ENCODE data around the gene ITPR3.

The ITPR3 gene

DNA sequence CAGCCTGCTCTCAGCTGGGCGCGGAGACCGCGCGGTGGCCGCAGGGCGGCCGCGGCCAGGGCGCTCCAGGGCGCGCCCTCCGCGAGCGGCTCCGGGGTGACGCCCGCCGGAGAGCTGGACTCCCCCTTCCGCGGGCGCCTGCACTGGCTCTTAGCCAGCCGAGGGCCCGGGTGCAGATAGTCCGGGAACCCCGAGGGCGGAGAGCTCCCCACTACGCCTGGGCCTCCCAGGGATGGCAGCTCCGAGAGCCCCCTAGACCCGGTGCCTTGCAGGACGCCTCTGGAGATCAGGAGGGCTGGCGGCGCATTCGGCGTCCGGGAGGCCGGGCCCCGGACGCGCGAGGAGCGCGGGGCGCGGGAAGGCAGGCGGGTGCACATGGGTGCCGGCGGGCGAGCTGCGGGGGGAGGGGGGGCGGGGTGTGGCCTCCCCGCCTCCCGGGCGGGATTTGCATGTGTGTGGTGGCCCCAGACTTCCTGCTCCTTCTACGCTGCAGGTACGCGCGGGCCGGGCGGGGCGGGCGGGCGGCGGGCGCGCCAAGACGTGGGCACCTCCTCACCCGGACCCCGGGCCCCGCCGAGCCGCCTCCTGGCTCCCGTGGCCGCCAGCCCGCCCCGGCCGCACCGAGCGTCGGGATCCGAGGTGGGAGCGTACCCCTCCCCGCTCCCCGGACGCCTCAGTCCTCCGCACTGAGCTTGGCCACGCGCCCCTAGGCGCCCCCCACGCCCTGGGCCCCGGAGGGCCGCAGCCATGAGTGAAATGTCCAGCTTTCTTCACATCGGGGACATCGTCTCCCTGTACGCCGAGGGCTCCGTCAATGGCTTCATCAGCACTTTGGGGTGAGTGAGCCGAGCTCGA is at the start of gene ITPR3:
TSS of gene ITPR3 (plus strand) at position 467 of the 855 bp plus-strand sequence. CDS start at position 748, 281 bp downstream.
- peak; percentile 48 to 59 for DNase-seq (ENCODE audit: low read depth in 2 of 2)

DNA sequence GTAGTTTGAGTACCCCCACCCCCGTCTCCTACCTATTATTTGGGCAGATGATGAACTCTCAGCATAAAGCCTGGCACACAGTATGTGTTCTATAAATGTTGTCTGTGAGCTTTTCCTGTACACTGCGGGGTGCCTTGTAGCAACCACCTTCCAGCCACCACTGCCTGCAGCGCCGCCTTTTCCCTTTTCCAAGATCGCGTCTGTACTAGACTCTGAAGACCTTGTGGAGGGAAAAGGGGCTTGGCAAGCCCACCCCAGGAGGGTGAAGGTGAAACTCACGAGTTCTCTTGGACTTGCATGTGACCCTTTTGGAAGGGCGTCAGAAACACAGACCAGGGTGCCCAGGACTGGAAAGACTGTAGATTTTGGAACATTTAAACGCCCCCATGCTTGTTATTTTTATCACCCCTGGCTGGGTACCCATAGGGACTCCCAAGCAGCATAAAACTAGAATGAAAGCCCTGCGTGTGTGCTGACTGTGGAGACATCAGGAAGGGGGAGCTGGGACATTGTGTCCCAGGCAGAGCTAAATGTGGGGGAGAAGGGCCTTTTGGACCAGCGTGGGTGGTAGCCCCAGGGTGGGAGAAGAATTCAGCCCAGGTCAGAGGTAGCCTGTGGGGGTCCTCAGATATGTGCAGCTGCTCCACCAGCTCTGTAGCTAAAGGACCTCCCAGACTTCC is 49.3 kb upstream of the ITPR3 start:
- DNase-seq (ENCODE audit: low read depth in 2 of 2) = no peak

DNA sequence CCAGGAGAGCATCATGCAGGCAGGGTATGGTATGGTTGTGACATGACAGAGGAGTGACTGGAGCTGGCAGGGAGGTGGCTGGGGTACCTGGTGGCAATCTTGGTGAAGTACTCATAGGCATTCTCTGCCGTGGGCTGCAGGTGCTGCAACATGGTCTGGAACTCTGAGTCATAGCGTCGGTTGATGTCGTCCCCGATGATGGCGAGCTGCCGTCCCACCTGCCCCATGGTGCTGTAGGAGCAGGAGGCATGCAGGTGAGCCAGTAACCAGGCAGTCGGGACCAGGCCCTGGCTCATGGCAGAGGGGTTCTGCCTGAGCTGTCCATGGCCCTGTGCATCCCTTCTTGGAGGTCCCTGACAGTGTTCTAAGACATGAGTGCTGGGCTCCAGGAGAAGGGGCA is 45.9 kb upstream of the ITPR3 start:
- no peak for DNase-seq (ENCODE audit: low read depth in 2 of 2)

- DNase-seq (ENCODE audit: low read depth in 2 of 2) = no peak
Observed at GRCh38 chr6:33576668-33577067, 44.5 kb upstream of the ITPR3 start.

DNA sequence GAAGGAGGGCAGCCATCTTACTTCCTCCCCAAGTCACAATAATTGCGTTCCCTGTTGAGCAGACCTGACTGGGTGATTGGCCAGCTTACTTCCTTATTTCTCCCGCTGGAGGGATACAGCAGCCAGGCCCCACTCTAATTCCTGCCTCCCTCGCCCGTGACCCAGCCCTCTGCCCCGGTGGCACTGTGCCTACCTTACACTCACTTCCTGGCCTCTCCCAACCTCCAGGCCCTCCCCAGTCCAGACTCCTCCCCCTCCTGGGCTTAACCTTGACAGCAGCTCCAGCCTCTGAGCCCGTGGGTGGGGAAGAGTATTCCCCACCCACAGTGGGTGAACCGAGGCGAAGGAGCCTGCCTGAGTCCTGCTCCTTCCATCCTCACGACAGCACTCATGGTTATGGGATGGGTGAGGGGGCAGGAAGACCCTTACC is 44.0 kb upstream of the ITPR3 start:
- no peak for DNase-seq (ENCODE audit: low read depth in 2 of 2)

- no peak for DNase-seq (ENCODE audit: low read depth in 2 of 2)
Observed at GRCh38 chr6:33577718-33578117, 43.4 kb upstream of the ITPR3 start.

DNA sequence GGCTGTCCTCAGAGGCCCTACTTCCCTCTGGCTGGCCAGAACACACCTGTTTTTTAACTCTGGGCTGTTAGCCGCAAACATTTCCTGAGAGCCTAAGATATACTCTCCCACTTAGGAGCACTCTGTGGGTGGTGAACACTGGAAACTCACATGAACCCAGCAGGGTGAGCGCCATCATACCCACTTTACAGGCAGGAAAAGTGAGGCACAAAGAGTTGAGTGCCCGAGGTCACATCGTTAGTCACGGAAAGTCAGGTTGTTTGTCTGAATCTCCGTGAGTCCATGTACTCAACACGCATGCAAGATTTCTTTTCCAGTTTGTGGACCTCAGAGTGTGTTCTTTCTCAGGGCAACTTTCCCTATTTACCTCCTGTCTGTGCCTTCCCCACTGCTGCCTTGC is 43.0 kb upstream of the ITPR3 start:
- no peak for DNase-seq (ENCODE audit: low read depth in 2 of 2)

DNA sequence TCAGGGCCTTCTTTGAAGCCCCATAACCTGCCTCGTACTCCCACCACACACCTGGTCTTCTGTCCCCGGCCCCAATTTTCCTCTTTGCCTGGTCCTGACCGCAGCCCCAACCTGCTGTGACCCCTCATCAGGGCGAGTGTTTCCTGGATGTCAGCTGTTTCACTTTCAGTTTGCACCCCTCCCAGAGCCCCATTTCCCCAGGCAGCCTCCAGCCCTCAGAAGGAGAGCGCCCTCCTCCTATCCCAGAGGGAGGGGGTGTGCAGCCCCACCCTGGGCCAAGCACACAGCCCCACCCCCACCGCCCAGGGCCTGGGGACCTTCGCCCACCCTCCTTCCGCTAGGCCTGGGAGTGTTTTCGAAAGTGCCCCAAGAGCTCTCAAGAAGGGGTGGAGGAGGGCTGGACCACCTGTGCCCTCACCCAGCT is 42.5 kb upstream of the ITPR3 start:
- DNase-seq (ENCODE audit: low read depth in 2 of 2) = no peak

DNA sequence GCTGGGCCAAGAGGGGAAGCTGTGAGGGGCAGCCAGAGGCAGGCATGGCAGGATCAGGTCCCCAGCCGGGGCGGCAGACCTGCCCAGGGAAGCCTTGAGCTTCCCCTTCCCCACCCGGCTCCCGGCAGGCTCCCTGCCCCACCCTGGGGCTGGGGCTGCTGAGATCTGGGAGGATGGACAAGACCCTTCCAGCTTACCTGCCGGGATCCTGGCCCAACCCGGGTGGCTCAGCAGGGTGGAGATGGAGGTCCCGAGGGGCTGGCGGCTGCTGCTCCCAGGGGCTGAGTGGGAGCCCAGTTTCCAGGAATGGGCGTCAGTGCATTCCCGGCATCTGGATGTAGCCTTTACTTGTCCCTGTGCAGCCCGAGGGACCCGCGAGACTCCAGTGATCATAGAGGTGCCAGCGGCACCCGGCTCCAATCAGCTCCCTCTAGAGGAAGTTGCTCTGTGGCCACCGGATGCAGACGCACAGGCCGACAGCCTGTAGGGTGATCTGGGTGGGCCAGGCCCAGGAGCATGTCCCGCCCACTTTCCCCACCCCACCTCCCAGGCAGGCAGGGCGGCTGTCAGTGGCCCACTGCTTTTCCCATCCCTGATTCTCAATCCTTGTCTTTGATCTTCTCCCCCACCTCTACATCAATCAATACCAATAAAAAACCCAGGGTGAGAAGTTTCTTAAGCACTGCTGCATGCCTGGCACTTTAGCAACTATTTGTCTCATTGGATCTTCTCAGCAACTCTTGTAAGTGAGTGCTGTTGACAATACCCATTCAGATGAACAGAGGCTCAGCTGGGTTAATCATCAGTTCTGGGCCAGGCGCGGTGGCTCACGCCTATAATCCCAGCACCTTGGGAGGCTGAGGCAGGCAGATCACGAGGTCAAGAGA is 41.1 kb upstream of the ITPR3 start, which contains the start of gene BAK1:
TSS of gene BAK1 (minus strand) at position 449 of the 887 bp plus-strand sequence. CDS start 2,672 bp downstream, outside the sequence.
- peak; percentile 65 for DNase-seq (ENCODE audit: low read depth in 2 of 2)

GRCh38 chr6:33581186-33581585 is 39.9 kb upstream of the ITPR3 start:
- DNase-seq (ENCODE audit: low read depth in 2 of 2) = no peak

DNA sequence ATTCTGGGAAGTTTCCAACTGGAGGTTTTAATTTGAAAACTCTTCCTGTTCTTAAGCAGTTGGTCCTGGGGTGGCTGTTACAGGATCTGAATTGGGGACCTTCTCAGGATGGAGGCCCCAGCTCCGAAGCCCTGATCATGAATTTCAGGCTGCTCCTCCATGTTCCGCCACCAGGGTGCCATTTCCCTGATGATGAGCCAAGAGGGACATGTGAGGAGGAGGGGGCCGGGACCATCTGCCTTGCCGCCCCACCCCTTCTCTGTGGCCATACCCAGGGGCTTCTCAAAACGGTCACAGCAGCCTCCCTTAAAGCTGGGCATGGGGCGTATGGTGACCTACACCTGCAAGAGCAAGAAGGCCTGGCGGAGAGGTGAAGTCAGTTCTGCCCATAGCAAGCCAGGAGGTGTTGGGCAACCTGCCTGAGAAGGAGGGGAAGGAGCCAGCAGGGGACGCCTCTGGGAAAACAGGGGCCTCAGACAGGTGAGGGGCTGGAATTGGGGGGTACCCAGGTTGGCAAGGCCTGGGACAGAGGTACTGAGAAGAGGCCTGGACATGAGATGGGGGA is 37.4 kb upstream of the ITPR3 start:
- DNase-seq (ENCODE audit: low read depth in 2 of 2) = no peak

DNA sequence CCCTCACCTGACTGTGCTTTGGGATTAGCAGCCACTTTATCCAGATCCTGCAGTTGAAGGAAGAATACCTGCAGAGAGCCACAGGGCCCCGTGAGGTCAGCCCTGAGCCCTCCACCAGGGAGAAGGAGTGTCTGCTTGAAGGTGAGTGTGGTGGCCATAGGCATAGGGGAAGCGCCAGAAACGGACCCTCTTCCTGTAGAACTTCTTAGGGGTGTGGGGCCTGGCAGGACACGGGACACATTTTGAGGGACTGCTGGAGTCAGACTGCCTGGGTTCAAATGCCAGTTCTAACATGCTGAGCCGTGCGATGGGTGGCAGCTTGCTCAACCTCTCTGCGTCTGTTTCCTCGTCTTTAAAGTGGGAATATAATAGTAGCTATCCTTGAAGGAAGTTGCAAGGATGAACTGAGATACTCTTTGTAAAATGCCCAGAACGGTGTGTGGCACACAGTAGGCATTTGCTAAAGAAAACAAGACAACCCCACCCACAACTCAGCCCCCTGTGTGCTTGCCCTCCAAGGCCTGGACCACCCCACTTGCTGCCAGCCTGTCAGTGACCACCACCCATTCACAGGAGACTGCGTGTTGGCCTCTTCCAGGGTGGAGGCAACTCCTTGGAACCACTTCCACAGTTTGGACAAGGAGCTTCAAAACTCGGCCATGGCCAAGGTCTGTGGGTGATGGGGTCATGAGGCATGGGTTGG is 36.3 kb upstream of the ITPR3 start:
- no peak for DNase-seq (ENCODE audit: low read depth in 2 of 2)

GRCh38 chr6:33585403-33586107 is 35.6 kb upstream of the ITPR3 start:
- peak; percentile 72 to 82 for DNase-seq (ENCODE audit: low read depth in 2 of 2)

GRCh38 chr6:33586108-33586640 is 34.9 kb upstream of the ITPR3 start:
- DNase-seq (ENCODE audit: low read depth in 2 of 2) = no peak

DNA sequence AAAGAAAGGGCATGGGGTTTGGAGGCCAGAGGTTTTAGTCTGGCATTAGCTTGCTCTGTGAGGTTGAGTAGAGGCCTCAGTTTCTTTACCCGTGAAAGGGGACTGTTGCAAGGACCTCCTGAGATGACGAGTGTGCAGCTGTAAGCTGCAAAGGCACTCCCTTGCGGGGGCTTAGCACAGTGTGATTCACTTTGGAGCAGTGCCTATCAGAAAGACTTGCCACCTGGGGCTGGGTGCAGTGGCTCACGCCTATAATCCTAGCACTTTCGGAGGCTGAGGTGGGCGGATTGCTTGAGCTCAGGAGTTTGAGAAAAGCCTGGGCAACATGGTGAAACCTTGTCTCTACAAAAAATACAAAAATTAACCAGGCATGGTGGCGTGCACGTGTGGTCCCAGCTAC is 33.6 kb upstream of the ITPR3 start:
- no peak for DNase-seq (ENCODE audit: low read depth in 2 of 2)

DNA sequence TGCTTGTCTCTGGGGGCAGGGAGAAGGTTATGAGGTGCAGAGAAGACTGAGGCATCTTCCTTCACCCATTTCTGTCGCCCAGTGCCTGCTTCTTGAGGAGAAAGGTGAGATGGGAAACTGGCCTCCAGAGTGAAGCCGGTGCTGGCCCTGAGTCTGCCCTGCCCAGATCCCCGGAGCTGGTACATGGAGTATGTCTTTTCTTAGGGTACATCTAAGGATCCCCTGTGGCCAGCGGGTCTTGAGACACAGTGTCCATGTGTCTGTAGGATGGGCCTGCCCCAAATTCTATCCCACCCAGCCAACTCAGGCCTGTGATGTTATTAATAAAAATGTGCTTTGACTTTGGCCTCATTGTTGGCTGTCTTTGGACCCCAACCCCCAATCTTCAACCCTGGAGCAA is 32.2 kb upstream of the ITPR3 start:
- no peak for DNase-seq (ENCODE audit: low read depth in 2 of 2)

- no peak for DNase-seq (ENCODE audit: low read depth in 2 of 2)
Observed at GRCh38 chr6:33589392-33589730, 31.8 kb upstream of the ITPR3 start.

DNA sequence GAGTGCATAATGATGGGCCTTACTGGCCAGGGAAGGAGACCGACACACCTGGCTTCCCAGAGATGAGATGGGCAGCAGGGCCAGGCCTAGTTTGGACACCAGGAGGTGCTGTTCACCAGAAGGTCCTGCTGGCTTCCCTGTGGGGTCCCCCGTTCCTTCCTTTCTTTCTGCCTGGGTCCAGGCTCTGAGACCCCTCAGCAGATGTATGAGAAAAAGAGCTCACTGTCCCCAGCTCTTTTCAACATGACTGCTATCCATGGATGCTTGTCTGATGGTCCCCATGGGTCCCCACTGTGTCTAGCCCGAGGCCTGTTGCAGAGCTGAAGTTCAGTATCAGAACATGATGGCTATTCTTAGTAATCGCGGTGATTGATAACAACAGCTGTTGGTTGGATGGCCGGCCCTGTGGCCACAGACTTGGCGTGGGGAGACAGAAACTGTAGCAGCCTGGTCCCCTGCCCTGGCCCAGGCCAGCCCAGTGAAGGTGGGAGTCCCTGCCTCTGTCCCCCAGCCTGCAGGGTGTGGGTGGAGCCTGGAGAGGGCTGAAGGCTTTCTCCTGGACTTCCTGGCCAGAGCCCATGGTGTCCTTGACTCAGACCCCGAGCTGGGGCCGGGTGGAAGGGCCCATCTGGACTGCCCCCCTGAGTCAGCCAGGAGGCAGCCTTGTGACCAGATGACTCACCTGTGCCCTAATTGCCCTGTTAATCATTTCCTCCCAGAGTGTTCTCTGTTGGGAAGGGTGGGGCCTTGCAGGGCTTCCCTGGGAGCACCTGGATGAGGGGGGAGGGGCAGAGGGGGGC is 31.2 kb upstream of the ITPR3 start:
- DNase-seq (ENCODE audit: low read depth in 2 of 2) = no peak

- DNase-seq (ENCODE audit: low read depth in 2 of 2) = no peak
Observed at GRCh38 chr6:33590531-33591198, 30.5 kb upstream of the ITPR3 start.
